ENCODE data around the gene PRKCA.
A peak's percentile ranks its signal among the peaks of the same experiment; 100 is the strongest.

The PRKCA gene

GRCh38 chr17:66684261-66684660, 381.8 kb downstream of the PRKCA start:
- ATAC-seq (no peak), DNase-seq (ENCODE audit: low spot score in 2 of 2) (no peak)
- H3K9me3 Mint-ChIP-seq, result no peaks in the 10 kb centered on the region
- no peak overlapping the region for H3K4me3 Mint-ChIP-seq
- H3K36me3 Mint-ChIP-seq, result peaks cover 28% of the 10 kb centered on the region
- peaks cover 27% of the 10 kb centered on the region for H3K4me1 Mint-ChIP-seq
- H3K27ac Mint-ChIP-seq, result peak overlapping the region; percentile 57

GRCh38 chr17:66684731-66685130, 382.3 kb downstream of the PRKCA start:
- peaks cover 28% of the 10 kb centered on the region for H3K36me3 Mint-ChIP-seq
- no peak overlapping the region for H3K4me3 Mint-ChIP-seq
- DNase-seq (ENCODE audit: low spot score in 2 of 2) (no peak), ATAC-seq (no peak)
- no peaks in the 10 kb centered on the region for H3K9me3 Mint-ChIP-seq
- peak overlapping the region; percentile 11 for H3K27ac Mint-ChIP-seq
- peaks cover 27% of the 10 kb centered on the region for H3K4me1 Mint-ChIP-seq

GRCh38 chr17:66686601-66687000, 384.2 kb downstream of the PRKCA start:
- Mint-ChIP-seq H3K9me3 (no peaks in the 10 kb centered on the region), H3K4me1 (peaks cover 39% of the 10 kb centered on the region), H3K27ac (no peak overlapping the region), H3K4me3 (no peak overlapping the region), H3K36me3 (peaks cover 32% of the 10 kb centered on the region)
- ATAC-seq (no peak), DNase-seq (ENCODE audit: low spot score in 2 of 2) (no peak)

- no peak for DNase-seq (ENCODE audit: low spot score in 2 of 2)
- peak overlapping the region; percentile 0 for H3K27ac Mint-ChIP-seq
- no peak overlapping the region for H3K4me3 Mint-ChIP-seq
- no peaks in the 10 kb centered on the region for H3K9me3 Mint-ChIP-seq
- ATAC-seq, result no peak
- peaks cover 37% of the 10 kb centered on the region for H3K36me3 Mint-ChIP-seq
- peaks cover 41% of the 10 kb centered on the region for H3K4me1 Mint-ChIP-seq
Measured at GRCh38 chr17:66687570-66688284, 385.3 kb downstream of the PRKCA start.

- no peaks in the 10 kb centered on the region for H3K9me3 Mint-ChIP-seq
- peak overlapping the region; percentile 4 for H3K27ac Mint-ChIP-seq
- DNase-seq (ENCODE audit: low spot score in 2 of 2) (no peak), ATAC-seq (no peak)
- no peak overlapping the region for H3K4me3 Mint-ChIP-seq
- H3K36me3 Mint-ChIP-seq, result peaks cover 34% of the 10 kb centered on the region
- peaks cover 37% of the 10 kb centered on the region for H3K4me1 Mint-ChIP-seq
Measured at GRCh38 chr17:66689221-66689620, 386.8 kb downstream of the PRKCA start.

GRCh38 chr17:66690166-66690565, 387.8 kb downstream of the PRKCA start:
- Mint-ChIP-seq H3K9me3 (no peaks in the 10 kb centered on the region), H3K27ac (peak overlapping the region; percentile 92), H3K4me3 (no peak overlapping the region), H3K4me1 (peaks cover 42% of the 10 kb centered on the region), H3K36me3 (peaks cover 42% of the 10 kb centered on the region)
- DNase-seq (ENCODE audit: low spot score in 2 of 2), result no peak
- ATAC-seq, result no peak

GRCh38 chr17:66691644-66692420, 389.4 kb downstream of the PRKCA start:
- H3K27ac Mint-ChIP-seq, result peak overlapping the region; percentile 92
- ATAC-seq (peak; percentile 80), DNase-seq (ENCODE audit: low spot score in 2 of 2) (no peak)
- peak overlapping the region; percentile 59 for H3K4me3 Mint-ChIP-seq
- H3K4me1 Mint-ChIP-seq, result peaks cover 44% of the 10 kb centered on the region
- H3K9me3 Mint-ChIP-seq, result no peaks in the 10 kb centered on the region
- peaks cover 46% of the 10 kb centered on the region for H3K36me3 Mint-ChIP-seq

GRCh38 chr17:66692421-66692690, 389.9 kb downstream of the PRKCA start:
- Mint-ChIP-seq H3K27ac (peak overlapping the region; percentile 92), H3K4me3 (no peak overlapping the region), H3K36me3 (peaks cover 52% of the 10 kb centered on the region), H3K4me1 (peaks cover 43% of the 10 kb centered on the region), H3K9me3 (no peaks in the 10 kb centered on the region)
- DNase-seq (ENCODE audit: low spot score in 2 of 2), result no peak
- ATAC-seq, result no peak

- ATAC-seq (peak; percentile 50), DNase-seq (ENCODE audit: low spot score in 2 of 2) (no peak)
- Mint-ChIP-seq H3K27ac (peak overlapping the region; percentile 73), H3K36me3 (peaks cover 42% of the 10 kb centered on the region), H3K4me3 (no peak overlapping the region), H3K9me3 (peaks cover 6% of the 10 kb centered on the region), H3K4me1 (peaks cover 40% of the 10 kb centered on the region)
Measured at GRCh38 chr17:66695098-66695497, 392.7 kb downstream of the PRKCA start.

- Mint-ChIP-seq H3K36me3 (peaks cover 30% of the 10 kb centered on the region), H3K4me1 (peaks cover 31% of the 10 kb centered on the region), H3K4me3 (no peak overlapping the region), H3K9me3 (peaks cover 6% of the 10 kb centered on the region), H3K27ac (no peak overlapping the region)
- no peak for ATAC-seq
- no peak for DNase-seq (ENCODE audit: low spot score in 2 of 2)
Measured at GRCh38 chr17:66698270-66698669, 395.9 kb downstream of the PRKCA start.

GRCh38 chr17:66701462-66701861, 399.0 kb downstream of the PRKCA start:
- H3K36me3 Mint-ChIP-seq, result peaks cover 21% of the 10 kb centered on the region
- no peak for DNase-seq (ENCODE audit: low spot score in 2 of 2)
- no peak overlapping the region for H3K27ac Mint-ChIP-seq

GRCh38 chr17:66702106-66702936, 399.9 kb downstream of the PRKCA start:
- H3K4me3 Mint-ChIP-seq, result no peak overlapping the region
- peaks cover 12% of the 10 kb centered on the region for H3K36me3 Mint-ChIP-seq
- peak overlapping the region; percentile 2 for H3K27ac Mint-ChIP-seq
- peaks cover 41% of the 10 kb centered on the region for H3K4me1 Mint-ChIP-seq
- DNase-seq (ENCODE audit: low spot score in 2 of 2) (no peak), ATAC-seq (peak; percentile 95)
- H3K9me3 Mint-ChIP-seq, result peaks cover 6% of the 10 kb centered on the region

More at GRCh38 chr17:66701462-66701861, 399.0 kb downstream of the PRKCA start:
- no peak for ATAC-seq
- Mint-ChIP-seq H3K9me3 (peaks cover 6% of the 10 kb centered on the region), H3K4me1 (peaks cover 33% of the 10 kb centered on the region), H3K4me3 (no peak overlapping the region)

- H3K27ac Mint-ChIP-seq, result peak overlapping the region; percentile 69
- DNase-seq (ENCODE audit: low spot score in 2 of 2) (no peak), ATAC-seq (no peak)
- no peaks in the 10 kb centered on the region for H3K9me3 Mint-ChIP-seq
- H3K4me1 Mint-ChIP-seq, result peaks cover 36% of the 10 kb centered on the region
- no peak overlapping the region for H3K4me3 Mint-ChIP-seq
- peaks cover 5% of the 10 kb centered on the region for H3K36me3 Mint-ChIP-seq
Measured at GRCh38 chr17:66704858-66705520, 402.6 kb downstream of the PRKCA start.

- ATAC-seq (no peak), DNase-seq (ENCODE audit: low spot score in 2 of 2) (no peak)
- H3K9me3 Mint-ChIP-seq, result no peaks in the 10 kb centered on the region
- H3K4me1 Mint-ChIP-seq, result peaks cover 45% of the 10 kb centered on the region
- no peak overlapping the region for H3K4me3 Mint-ChIP-seq
- H3K27ac Mint-ChIP-seq, result peak overlapping the region; percentile 18
- H3K36me3 Mint-ChIP-seq, result no peaks in the 10 kb centered on the region
Measured at GRCh38 chr17:66706851-66707450, 404.5 kb downstream of the PRKCA start.

GRCh38 chr17:66711401-66711800, 409.0 kb downstream of the PRKCA start:
- Mint-ChIP-seq H3K36me3 (peaks cover 15% of the 10 kb centered on the region), H3K9me3 (no peaks in the 10 kb centered on the region), H3K4me1 (peaks cover 61% of the 10 kb centered on the region), H3K4me3 (no peak overlapping the region), H3K27ac (peak overlapping the region; percentile 99)
- DNase-seq (ENCODE audit: low spot score in 2 of 2) (no peak), ATAC-seq (no peak)

All from stimulated activated effector memory CD8-positive, alpha-beta T cell treated with anti-CD3 and anti-CD28 coated beads, Interleukin-12 subunit alpha, Interleukin-12 subunit beta, amount 100 ng/mL, for 72 hours (primary cell).